ENCODE results near the gene DEGS2.

Gene DEGS2

GRCh38 chr14:100130521-100130920 is 28.9 kb downstream of the DEGS2 start:
- no peaks in the 10 kb centered on the region for H3K9me3 ChIP-seq (ENCODE audit: control insufficient read depth in 2 of 2, low read length in 2 of 2)
- no peaks in the 10 kb centered on the region for H3K27me3 ChIP-seq (ENCODE audit: control insufficient read depth in 1 of 2, insufficient read depth in 2 of 2, low read length in 2 of 2)
- no peak overlapping the region for H3K27ac ChIP-seq (ENCODE audit: low read length)
- no peak overlapping the region for H3K9ac ChIP-seq (ENCODE audit: low read length in 2 of 2)
- peaks cover 2% of the 10 kb centered on the region for H3K4me1 ChIP-seq (ENCODE audit: control insufficient read depth, insufficient read depth, low read length)
- H3K4me3 ChIP-seq (ENCODE audit: low read length in 2 of 2): no peak overlapping the region
- peaks cover 10 to 18% of the 10 kb centered on the region in 2 donors for H3K36me3 ChIP-seq (ENCODE audit: control insufficient read depth in 2 of 2, insufficient read depth in 2 of 2, low read length in 2 of 2)

GRCh38 chr14:100129161-100129589 is 30.3 kb downstream of the DEGS2 start:
- Histone ChIP-seq H3K36me3 (ENCODE audit: control insufficient read depth in 2 of 2, insufficient read depth in 2 of 2, low read length in 2 of 2) (peaks cover 11% of the 10 kb centered on the region in 2 donors), H3K4me3 (ENCODE audit: low read length in 2 of 2) (no peak overlapping the region), H3K4me1 (ENCODE audit: control insufficient read depth, insufficient read depth, low read length) (peaks cover 2% of the 10 kb centered on the region), H3K9ac (ENCODE audit: low read length in 2 of 2) (no peak overlapping the region), H3K27me3 (ENCODE audit: control insufficient read depth in 1 of 2, insufficient read depth in 2 of 2, low read length in 2 of 2) (no peaks in the 10 kb centered on the region), H3K9me3 (ENCODE audit: control insufficient read depth in 2 of 2, low read length in 2 of 2) (no peaks in the 10 kb centered on the region), H3K27ac (ENCODE audit: low read length) (no peak overlapping the region)

- peaks cover 2% of the 10 kb centered on the region for H3K4me1 ChIP-seq (ENCODE audit: control insufficient read depth, insufficient read depth, low read length)
- H3K4me3 ChIP-seq (ENCODE audit: low read length in 2 of 2): no peak overlapping the region
- H3K27ac ChIP-seq (ENCODE audit: low read length): no peak overlapping the region
- peaks cover 11% of the 10 kb centered on the region in 2 donors for H3K36me3 ChIP-seq (ENCODE audit: control insufficient read depth in 2 of 2, insufficient read depth in 2 of 2, low read length in 2 of 2)
- no peaks in the 10 kb centered on the region for H3K27me3 ChIP-seq (ENCODE audit: control insufficient read depth in 1 of 2, insufficient read depth in 2 of 2, low read length in 2 of 2)
- no peak overlapping the region for H3K9ac ChIP-seq (ENCODE audit: low read length in 2 of 2)
- H3K9me3 ChIP-seq (ENCODE audit: control insufficient read depth in 2 of 2, low read length in 2 of 2): no peaks in the 10 kb centered on the region
Observed at GRCh38 chr14:100128688-100129087, 30.8 kb downstream of the DEGS2 start.

- Histone ChIP-seq H3K4me3 (ENCODE audit: low read length in 2 of 2) (no peak overlapping the region), H3K4me1 (ENCODE audit: control insufficient read depth, insufficient read depth, low read length) (peaks cover 2% of the 10 kb centered on the region), H3K27me3 (ENCODE audit: control insufficient read depth in 1 of 2, insufficient read depth in 2 of 2, low read length in 2 of 2) (no peaks in the 10 kb centered on the region), H3K27ac (ENCODE audit: low read length) (no peak overlapping the region), H3K9me3 (ENCODE audit: control insufficient read depth in 2 of 2, low read length in 2 of 2) (no peaks in the 10 kb centered on the region), H3K36me3 (ENCODE audit: control insufficient read depth in 2 of 2, insufficient read depth in 2 of 2, low read length in 2 of 2) (peaks cover 11% of the 10 kb centered on the region in 2 donors), H3K9ac (ENCODE audit: low read length in 2 of 2) (no peak overlapping the region)
Observed at GRCh38 chr14:100127853-100128455, 31.5 kb downstream of the DEGS2 start.

- Histone ChIP-seq H3K27me3 (ENCODE audit: control insufficient read depth in 1 of 2, insufficient read depth in 2 of 2, low read length in 2 of 2) (no peaks in the 10 kb centered on the region), H3K9me3 (ENCODE audit: control insufficient read depth in 2 of 2, low read length in 2 of 2) (no peaks in the 10 kb centered on the region), H3K9ac (ENCODE audit: low read length in 2 of 2) (no peak overlapping the region), H3K36me3 (ENCODE audit: control insufficient read depth in 2 of 2, insufficient read depth in 2 of 2, low read length in 2 of 2) (peaks cover 8 to 11% of the 10 kb centered on the region in 2 donors), H3K4me1 (ENCODE audit: control insufficient read depth, insufficient read depth, low read length) (peaks cover 2% of the 10 kb centered on the region), H3K4me3 (ENCODE audit: low read length in 2 of 2) (no peak overlapping the region), H3K27ac (ENCODE audit: low read length) (no peak overlapping the region)
Observed at GRCh38 chr14:100126401-100126800, 33.0 kb downstream of the DEGS2 start.

- Histone ChIP-seq H3K9me3 (ENCODE audit: control insufficient read depth in 2 of 2, low read length in 2 of 2) (no peaks in the 10 kb centered on the region), H3K27me3 (ENCODE audit: control insufficient read depth in 1 of 2, insufficient read depth in 2 of 2, low read length in 2 of 2) (no peaks in the 10 kb centered on the region), H3K4me3 (ENCODE audit: low read length in 2 of 2) (no peak overlapping the region), H3K27ac (ENCODE audit: low read length) (no peak overlapping the region), H3K4me1 (ENCODE audit: control insufficient read depth, insufficient read depth, low read length) (no peaks in the 10 kb centered on the region), H3K36me3 (ENCODE audit: control insufficient read depth in 2 of 2, insufficient read depth in 2 of 2, low read length in 2 of 2) (peaks cover 6 to 11% of the 10 kb centered on the region in 2 donors), H3K9ac (ENCODE audit: low read length in 2 of 2) (no peak overlapping the region)
Observed at GRCh38 chr14:100124551-100125088, 34.8 kb downstream of the DEGS2 start.

- Histone ChIP-seq H3K4me1 (ENCODE audit: control insufficient read depth, insufficient read depth, low read length) (no peaks in the 10 kb centered on the region), H3K9ac (ENCODE audit: low read length in 2 of 2) (no peak overlapping the region), H3K9me3 (ENCODE audit: control insufficient read depth in 2 of 2, low read length in 2 of 2) (no peaks in the 10 kb centered on the region), H3K36me3 (ENCODE audit: control insufficient read depth in 2 of 2, insufficient read depth in 2 of 2, low read length in 2 of 2) (peaks cover 6 to 11% of the 10 kb centered on the region in 2 donors), H3K27me3 (ENCODE audit: control insufficient read depth in 1 of 2, insufficient read depth in 2 of 2, low read length in 2 of 2) (no peaks in the 10 kb centered on the region), H3K27ac (ENCODE audit: low read length) (no peak overlapping the region), H3K4me3 (ENCODE audit: low read length in 2 of 2) (no peak overlapping the region)
Observed at GRCh38 chr14:100123618-100124017, 35.8 kb downstream of the DEGS2 start.

- no peaks in the 10 kb centered on the region for H3K27me3 ChIP-seq (ENCODE audit: control insufficient read depth in 1 of 2, insufficient read depth in 2 of 2, low read length in 2 of 2)
- no peaks in the 10 kb centered on the region for H3K4me1 ChIP-seq (ENCODE audit: control insufficient read depth, insufficient read depth, low read length)
- no peak overlapping the region for H3K27ac ChIP-seq (ENCODE audit: low read length)
- no peaks in the 10 kb centered on the region for H3K9me3 ChIP-seq (ENCODE audit: control insufficient read depth in 2 of 2, low read length in 2 of 2)
- peaks cover 6 to 11% of the 10 kb centered on the region in 2 donors for H3K36me3 ChIP-seq (ENCODE audit: control insufficient read depth in 2 of 2, insufficient read depth in 2 of 2, low read length in 2 of 2)
- no peak overlapping the region for H3K9ac ChIP-seq (ENCODE audit: low read length in 2 of 2)
- no peak overlapping the region for H3K4me3 ChIP-seq (ENCODE audit: low read length in 2 of 2)
Observed at GRCh38 chr14:100122481-100123223, 36.8 kb downstream of the DEGS2 start.

- Histone ChIP-seq H3K4me1 (ENCODE audit: control insufficient read depth, insufficient read depth, low read length) (no peaks in the 10 kb centered on the region), H3K4me3 (ENCODE audit: low read length in 2 of 2) (no peak overlapping the region), H3K27ac (ENCODE audit: low read length) (no peak overlapping the region), H3K9me3 (ENCODE audit: control insufficient read depth in 2 of 2, low read length in 2 of 2) (no peaks in the 10 kb centered on the region), H3K27me3 (ENCODE audit: control insufficient read depth in 1 of 2, insufficient read depth in 2 of 2, low read length in 2 of 2) (no peaks in the 10 kb centered on the region), H3K9ac (ENCODE audit: low read length in 2 of 2) (no peak overlapping the region), H3K36me3 (ENCODE audit: control insufficient read depth in 2 of 2, insufficient read depth in 2 of 2, low read length in 2 of 2) (peaks cover 7% of the 10 kb centered on the region in 2 donors)
Observed at GRCh38 chr14:100121643-100122480, 37.6 kb downstream of the DEGS2 start.

GRCh38 chr14:100120522-100121269 is 38.7 kb downstream of the DEGS2 start:
- H3K4me3 ChIP-seq (ENCODE audit: low read length in 2 of 2): no peak overlapping the region
- peaks cover 6% of the 10 kb centered on the region in 2 donors for H3K36me3 ChIP-seq (ENCODE audit: control insufficient read depth in 2 of 2, insufficient read depth in 2 of 2, low read length in 2 of 2)
- no peak overlapping the region for H3K27ac ChIP-seq (ENCODE audit: low read length)
- no peaks in the 10 kb centered on the region for H3K27me3 ChIP-seq (ENCODE audit: control insufficient read depth in 1 of 2, insufficient read depth in 2 of 2, low read length in 2 of 2)
- H3K4me1 ChIP-seq (ENCODE audit: control insufficient read depth, insufficient read depth, low read length): no peaks in the 10 kb centered on the region
- no peaks in the 10 kb centered on the region for H3K9me3 ChIP-seq (ENCODE audit: control insufficient read depth in 2 of 2, low read length in 2 of 2)
- H3K9ac ChIP-seq (ENCODE audit: low read length in 2 of 2): no peak overlapping the region
